ENCODE measurements around the gene TRPV3. TPM values are rescaled to one million over a fixed set of nuclear protein-coding genes. Genes with fewer than 3 reads are reported as not detected.
"Not testable (repeated sequence)": the region's sequence is repeated elsewhere in the genome, so short reads cannot be mapped to it uniquely, and the experiment has no call there.

TRPV3 gene
- total and polyA plus RNA-seq, 2 donors (not counting 1 experiment from before 2014, with no cell fraction given) = 1.6 to 18.2 TPM

GRCh38 chr17:3565143-3565542 lies 7.5 kb upstream of the TRPV3 start:
- 60% methylated on average over 1 of the region's 4 CpGs for WGBS (ENCODE audit: insufficient coverage)
- no peaks in the 10 kb centered on the region for H3K27me3 Mint-ChIP-seq
- no peak overlapping the region for H3K4me3 Mint-ChIP-seq
- Histone ChIP-seq H3K4me1 (ENCODE audit: control insufficient read depth in 2 of 2, insufficient read depth in 2 of 2, low read length in 2 of 2) (peaks cover 0 to 6% of the 10 kb centered on the region in 2 donors), H3K79me2 (ENCODE audit: control insufficient read depth, insufficient read depth, low read length) (no peaks in the 10 kb centered on the region), H3K36me3 (replicated peaks in 1 of 2; ENCODE audit: control extremely low read depth in 1 of 2, control insufficient read depth in 1 of 2, extremely low read depth in 1 of 2, insufficient read depth in 2 of 2, low read length in 1 of 2) (no peaks in the 10 kb centered on the region), H3K4me2 (replicated peaks; ENCODE audit: low read depth, low read length, poor library complexity, severe bottlenecking) (no peak overlapping the region), H3K9ac (ENCODE audit: low read length) (no peak overlapping the region), H3K4me3 (ENCODE audit: control extremely low read depth in 1 of 5, extremely low read depth in 1 of 5, insufficient read depth in 1 of 5, low read depth in 2 of 5, low read length in 4 of 5) (no peak overlapping the region), H3K9me3 (ENCODE audit: control extremely low read depth in 1 of 3, control insufficient read depth in 2 of 3, insufficient read depth in 1 of 3, low read length in 2 of 3) (no peaks in the 10 kb centered on the region), H4K20me1 (ENCODE audit: control insufficient read depth, insufficient read depth, low read length, poor library complexity, severe bottlenecking) (no peaks in the 10 kb centered on the region), H3K27me3 (replicated peaks in 1 of 4; ENCODE audit: control extremely low read depth in 1 of 4, control insufficient read depth in 3 of 4, insufficient read depth in 4 of 4, low read length in 3 of 4) (no peaks in the 10 kb centered on the region), H3K27ac (ENCODE audit: low read length in 2 of 2) (no peak overlapping the region), H2AFZ (ENCODE audit: insufficient read depth, low read depth, low read length, poor library complexity, severe bottlenecking) (no peak overlapping the region)
- DNase-seq = no peak
- no peaks in the 10 kb centered on the region for H3K9me3 Mint-ChIP-seq (ENCODE audit: insufficient read depth)
- ChIA-PET POLR2A (no interaction called here), CTCF (no interaction called here)
- intact Hi-C loops (cut with micrococcal nuclease) = no loop called here
- peaks cover 13% of the 10 kb centered on the region for H3K4me1 Mint-ChIP-seq
- no peak for ATAC-seq (ENCODE audit: low read depth)
- H3K27ac Mint-ChIP-seq = no peak overlapping the region
- TF ChIP-seq, protein P1, sequence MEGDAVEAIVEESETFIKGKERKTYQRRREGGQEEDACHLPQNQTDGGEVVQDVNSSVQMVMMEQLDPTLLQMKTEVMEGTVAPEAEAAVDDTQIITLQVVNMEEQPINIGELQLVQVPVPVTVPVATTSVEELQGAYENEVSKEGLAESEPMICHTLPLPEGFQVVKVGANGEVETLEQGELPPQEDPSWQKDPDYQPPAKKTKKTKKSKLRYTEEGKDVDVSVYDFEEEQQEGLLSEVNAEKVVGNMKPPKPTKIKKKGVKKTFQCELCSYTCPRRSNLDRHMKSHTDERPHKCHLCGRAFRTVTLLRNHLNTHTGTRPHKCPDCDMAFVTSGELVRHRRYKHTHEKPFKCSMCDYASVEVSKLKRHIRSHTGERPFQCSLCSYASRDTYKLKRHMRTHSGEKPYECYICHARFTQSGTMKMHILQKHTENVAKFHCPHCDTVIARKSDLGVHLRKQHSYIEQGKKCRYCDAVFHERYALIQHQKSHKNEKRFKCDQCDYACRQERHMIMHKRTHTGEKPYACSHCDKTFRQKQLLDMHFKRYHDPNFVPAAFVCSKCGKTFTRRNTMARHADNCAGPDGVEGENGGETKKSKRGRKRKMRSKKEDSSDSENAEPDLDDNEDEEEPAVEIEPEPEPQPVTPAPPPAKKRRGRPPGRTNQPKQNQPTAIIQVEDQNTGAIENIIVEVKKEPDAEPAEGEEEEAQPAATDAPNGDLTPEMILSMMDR (IDR thresholded peaks at IDR 0.05) = no peak
- no peak for TF ChIP-seq EZH2 (IDR thresholded peaks at IDR 0.05; ENCODE audit: borderline replicate concordance, insufficient read depth, low read depth, low read length, poor library complexity, severe bottlenecking)

GRCh38 chr17:3564241-3564640 lies 6.6 kb upstream of the TRPV3 start:
- WGBS (ENCODE audit: insufficient coverage) = 97% methylated on average over 22 of the region's 28 CpGs
- H4K20me1 ChIP-seq (ENCODE audit: control insufficient read depth, insufficient read depth, low read length, poor library complexity, severe bottlenecking); H3K36me3 ChIP-seq (replicated peaks in 1 of 2; ENCODE audit: control extremely low read depth in 1 of 2, control insufficient read depth in 1 of 2, extremely low read depth in 1 of 2, insufficient read depth in 2 of 2, low read length in 1 of 2); H3K27me3 Mint-ChIP-seq; H3K27ac Mint-ChIP-seq; H3K4me2 ChIP-seq (replicated peaks; ENCODE audit: low read depth, low read length, poor library complexity, severe bottlenecking); H3K4me1 ChIP-seq (ENCODE audit: control insufficient read depth in 2 of 2, insufficient read depth in 2 of 2, low read length in 2 of 2); H3K27ac ChIP-seq (ENCODE audit: low read length in 2 of 2); H3K9ac ChIP-seq (ENCODE audit: low read length); H3K4me3 Mint-ChIP-seq; DNase-seq; H2AFZ ChIP-seq (ENCODE audit: insufficient read depth, low read depth, low read length, poor library complexity, severe bottlenecking); H3K27me3 ChIP-seq (replicated peaks in 1 of 4; ENCODE audit: control extremely low read depth in 1 of 4, control insufficient read depth in 3 of 4, insufficient read depth in 4 of 4, low read length in 3 of 4); ATAC-seq (ENCODE audit: low read depth); H3K9me3 Mint-ChIP-seq (ENCODE audit: insufficient read depth); H3K9me3 ChIP-seq (ENCODE audit: control extremely low read depth in 1 of 3, control insufficient read depth in 2 of 3, insufficient read depth in 1 of 3, low read length in 2 of 3); H3K79me2 ChIP-seq (ENCODE audit: control insufficient read depth, insufficient read depth, low read length); H3K4me3 ChIP-seq (ENCODE audit: control extremely low read depth in 1 of 5, extremely low read depth in 1 of 5, insufficient read depth in 1 of 5, low read depth in 2 of 5, low read length in 4 of 5); CTCF ChIA-PET; POLR2A ChIA-PET; intact Hi-C loops (cut with micrococcal nuclease): not testable (repeated sequence)
- H3K4me1 Mint-ChIP-seq = peaks cover 18% of the 10 kb centered on the region
